A549 (cell line): ENCODE results near the gene CASP3. TPM values are rescaled to one million over a fixed set of nuclear protein-coding genes. Genes with fewer than 3 reads are reported as not detected.

Experiments used
- ATAC-seq, 2 experiments: fragments of 200-7000 bp in 1 of 2; fragments of >200 bp in 1 of 2; cut with Nextera tagmentation in 1 of 2; cut with Tn5 transposase in 1 of 2; 3 replicates each; pipeline versions ENCODE4 v1.8.0 to v1.9.1; 2018 to 2020; ENCODE audit warnings: mild to moderate bottlenecking in 1 of 2, moderate library complexity in 1 of 2
- CTCF ChIA-PET: fragments of 300-600 bp; sonication (Branson Sonifier 250); formaldehyde crosslinking; extraction: SDS; loops from one replicate; lab custom pipeline; 2021; ENCODE audit warnings: antibody characterized with exemption, inconsistent platforms; lab: Yijun Ruan, JAX
- POLR2A ChIA-PET: fragments of 350-600 bp; formaldehyde crosslinking; extraction: SDS; loops from one replicate; lab custom pipeline; 2021; ENCODE audit warnings: antibody characterized with exemption, inconsistent platforms; lab: Yijun Ruan, JAX
- DNase-seq, 2 experiments: peaks; one replicate each; pipeline versions ENCODE4 v3.0.0 to v3.0.0-alpha.2; 2011 to 2016; ENCODE audit warnings: low read depth in 1 of 2, low spot score in 1 of 2
- FAIRE-seq: peaks from 2 replicates; lab custom pipeline; 2011; peaks lifted over from hg19 to GRCh38; lab: Jason Lieb, UNC
- H3K27ac ChIP-seq, 2 experiments: fragments of >200 bp; sonication (Bioruptor Twin); formaldehyde crosslinking; 3 replicates each; pipeline ENCODE4 v1.5.1; 2016 to 2017
- H3K4me1 ChIP-seq: fragments of >200 bp; sonication (Bioruptor Twin); formaldehyde crosslinking; 3 replicates; pipeline ENCODE4 v1.6.1; 2016
- H3K4me2 ChIP-seq: fragments of >200 bp; sonication (Bioruptor Twin); formaldehyde crosslinking; 3 replicates; pipeline ENCODE4 v1.6.1; 2016
- H3K4me3 ChIP-seq: fragments of >200 bp; sonication (Bioruptor Twin); formaldehyde crosslinking; 3 replicates; pipeline ENCODE4 v1.5.1; 2016
- H3K9me3 ChIP-seq: fragments of >200 bp; sonication (Bioruptor Twin); formaldehyde crosslinking; 3 replicates; pipeline ENCODE4 v1.6.1; 2016
- BHLHE40 ChIP-seq: IDR thresholded peaks from 2 replicates; pipeline ENCODE4 v1.6.1; 2012; ENCODE audit warnings: low read depth, low read length, inconsistent platforms
- CBX8 ChIP-seq: fragments of 200-600 bp; sonication (generic); IDR thresholded peaks from 2 replicates; pipeline ENCODE4 v1.6.1; 2016
- CEBPB ChIP-seq, 2 experiments: fragments of >200 bp in 1 of 2; sonication (Bioruptor Twin) in 1 of 2; formaldehyde crosslinking in 1 of 2; IDR thresholded peaks; 2 replicates each; pipeline ENCODE4 v1.6.1; 2012 to 2016
- ESRRA ChIP-seq: fragments of 150-350 bp; IDR thresholded peaks from 2 replicates; pipeline ENCODE4 v1.6.1; 2014; ENCODE audit warnings: mild to moderate bottlenecking, low read length, borderline replicate concordance
- FOSL2 ChIP-seq, 2 experiments: fragments of 450-650 bp in 1 of 2; fragments of >200 bp in 1 of 2; sonication (Bioruptor Twin) in 1 of 2; formaldehyde crosslinking; IDR thresholded peaks; 2 replicates each; pipeline versions ENCODE4 v1.5.0 to v1.6.1; 2016 to 2020; ENCODE audit warnings: mild to moderate bottlenecking in 1 of 2, moderate library complexity in 1 of 2
- HOXA7 ChIP-seq: fragments of 250-450 bp; sonication (Bioruptor Pico); IDR thresholded peaks from 2 replicates; pipeline ENCODE4 v1.5.0; 2020; ENCODE audit warnings: mild to moderate bottlenecking, moderate library complexity
- HOXB13 ChIP-seq: fragments of 250-450 bp; sonication (Bioruptor Pico); IDR thresholded peaks from 2 replicates; pipeline ENCODE4 v1.5.0; 2020; ENCODE audit warnings: low read depth, mild to moderate bottlenecking, moderate library complexity
- JUNB ChIP-seq: fragments of >200 bp; sonication (Bioruptor Twin); formaldehyde crosslinking; IDR thresholded peaks from 2 replicates; pipeline ENCODE4 v1.6.1; 2016
- KDM1A ChIP-seq: fragments of 200-600 bp; sonication (generic); IDR thresholded peaks from 2 replicates; pipeline ENCODE4 v1.6.1; 2016; ENCODE audit warnings: low read depth, mild to moderate bottlenecking
- MAZ ChIP-seq: fragments of 150-350 bp; IDR thresholded peaks from 2 replicates; pipeline ENCODE4 v1.6.1; 2014; ENCODE audit warnings: antibody characterized with exemption, low read depth, low read length, borderline replicate concordance
- MYC ChIP-seq: IDR thresholded peaks from 2 replicates; pipeline ENCODE4 v1.6.1; 2012; ENCODE audit warnings: mild to moderate bottlenecking, inconsistent platforms, low read length, improper control_type of control experiment, borderline replicate concordance
- NFE2L2 ChIP-seq: fragments of 150-350 bp; conservative IDR thresholded peaks from 2 replicates; pipeline ENCODE4 v1.6.1; 2014; ENCODE audit warnings: low read length
- NPAS2 ChIP-seq: fragments of 250-450 bp; sonication (Bioruptor Pico); IDR thresholded peaks from 2 replicates; pipeline ENCODE4 v1.8.0; 2022; ENCODE audit warnings: mild to moderate bottlenecking, moderate library complexity, borderline replicate concordance
- RAD21 ChIP-seq, 2 experiments: fragments of >200 bp in 1 of 2; sonication (Bioruptor Twin) in 1 of 2; formaldehyde crosslinking in 1 of 2; IDR thresholded peaks in 1 of 2; conservative IDR thresholded peaks in 1 of 2; 2 replicates in 1 of 2; 3 replicates in 1 of 2; pipeline ENCODE4 v1.6.1; 2012 to 2018; ENCODE audit warnings: inconsistent platforms in 1 of 2
- RFX5 ChIP-seq: fragments of 450-650 bp; IDR thresholded peaks from 2 replicates; pipeline ENCODE4 v1.7.1; 2014; ENCODE audit warnings: antibody characterized with exemption, mild to moderate bottlenecking, moderate library complexity
- RNF2 ChIP-seq: fragments of 200-600 bp; sonication (generic); IDR thresholded peaks from 2 replicates; pipeline ENCODE4 v1.6.1; 2016; ENCODE audit warnings: low read depth, mild to moderate bottlenecking, antibody characterized with exemption, moderate library complexity, borderline replicate concordance
- TFCP2L1 ChIP-seq: fragments of 250-450 bp; sonication (Bioruptor Pico); IDR thresholded peaks from 2 replicates; pipeline ENCODE4 v1.5.0; 2021; ENCODE audit warnings: mild to moderate bottlenecking
- TP53 ChIP-seq: fragments of 250-450 bp; sonication (Bioruptor Pico); IDR thresholded peaks from 2 replicates; pipeline ENCODE4 v1.5.0; 2021; ENCODE audit warnings: mild to moderate bottlenecking, moderate library complexity
- ZFP36 ChIP-seq: fragments of 450-650 bp; IDR thresholded peaks from 2 replicates; pipeline ENCODE4 v1.6.1; 2014; ENCODE audit warnings: borderline replicate concordance; ENCODE audit not compliant: partially characterized antibody
- WGBS: methylation state at CpG from one replicate; pipeline ENCODE4 v1.1.6; 2017; ENCODE audit errors: missing lambda C conversion rate; 5-methylcytosine and 5-hydroxymethylcytosine counted together
- polyA plus RNA-seq, 4 experiments: library from polyadenylated mRNA; depleted of rRNA in 3 of 4; stranded (reverse); fragments of >200 nt; fragmentation: RNase III in 1 of 4; extraction: RNeasy Plus Mini Kit Qiagen cat#74134 plus additional on column Dnase treatment in 1 of 4; gene quantifications; 2 replicates in 3 of 4; 3 replicates in 1 of 4; pipeline ENCODE4 v1.2.3, GENCODE V29; 2011 to 2017
- TF ChIP-seq, protein P1 (sequence below): fragments of 450-650 bp; IDR thresholded peaks from 2 replicates; pipeline ENCODE4 v1.6.1; 2014; ENCODE audit warnings: antibody characterized with exemption
- TF ChIP-seq, protein P2 (sequence below): fragments of >200 bp; sonication (Bioruptor Twin); formaldehyde crosslinking; IDR thresholded peaks from 3 replicates; pipeline ENCODE4 v1.5.1; 2016
- TF ChIP-seq, protein P3 (sequence below): fragments of 250-450 bp; sonication (Bioruptor Pico); IDR thresholded peaks from 2 replicates; pipeline ENCODE4 v1.5.0; 2020; ENCODE audit warnings: low read depth, mild to moderate bottlenecking, moderate library complexity
- TF ChIP-seq, protein P4 (sequence below): fragments of >200 bp; sonication (Bioruptor Twin); formaldehyde crosslinking; IDR thresholded peaks from 3 replicates; pipeline ENCODE4 v1.6.1; 2016
- TF ChIP-seq, protein P5 (sequence below): fragments of 150-350 bp; IDR thresholded peaks from 2 replicates; pipeline ENCODE4 v1.6.1; 2014; ENCODE audit warnings: low read depth, mild to moderate bottlenecking, low read length
- TF ChIP-seq, protein P6 (sequence below): fragments of 250-450 bp; sonication (Bioruptor Pico); IDR thresholded peaks from 2 replicates; pipeline ENCODE4 v1.5.0; 2021; ENCODE audit warnings: mild to moderate bottlenecking, moderate library complexity, borderline replicate concordance

The CASP3 gene
- polyA plus RNA-seq, 2 of the 4 experiments (the other 2 are of a cell fraction) = 17.4 to 25.4 TPM

DNA sequence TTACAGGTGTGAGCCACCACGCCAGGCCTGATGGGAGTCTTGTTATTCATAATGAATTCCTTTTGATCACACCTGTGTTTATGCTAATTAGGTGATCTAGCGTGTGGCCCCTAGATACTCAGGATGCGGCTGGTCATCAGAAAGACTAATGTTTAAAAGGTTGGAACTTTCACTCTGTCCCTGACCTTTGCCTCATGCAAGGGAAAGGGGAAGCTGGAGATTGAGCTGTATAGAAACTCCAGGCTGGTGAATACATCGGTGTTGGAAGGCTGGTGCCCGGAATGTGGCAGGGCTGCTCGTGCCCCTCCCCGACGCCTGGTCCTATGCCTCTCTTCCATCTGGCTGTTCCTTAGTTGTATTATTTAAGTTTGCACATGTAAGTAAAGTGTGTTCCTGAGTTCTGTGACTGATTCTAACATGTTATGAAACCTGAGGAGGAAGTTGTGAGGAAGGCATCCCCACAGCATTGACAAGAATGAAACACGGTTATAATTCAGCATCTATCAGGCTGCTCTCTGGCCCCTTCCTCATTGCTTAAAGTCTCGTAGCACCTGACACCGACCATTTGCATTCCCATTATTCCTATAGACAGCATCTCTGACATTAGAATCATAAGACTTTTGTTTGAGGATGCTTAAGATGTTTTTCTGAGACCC is 28.9 kb downstream of the CASP3 start:
- DNase-seq (no peak), ATAC-seq (no peak), FAIRE-seq (no peak)
- Histone ChIP-seq H3K4me1 (no peaks in the 10 kb centered on the region), H3K4me2 (no peak overlapping the region), H3K4me3 (no peak overlapping the region), H3K27ac (no peak overlapping the region), H3K9me3 (no peaks in the 10 kb centered on the region)
- ChIA-PET POLR2A (no interaction called here), CTCF (no interaction called here)
- TF ChIP-seq RFX5 = no peak
- TF ChIP-seq TFCP2L1 (CRISPR knock-in tag) = no peak
- no peak for TF ChIP-seq CEBPB (IDR thresholded peaks at IDR 0.05)
- TF ChIP-seq, protein P1, sequence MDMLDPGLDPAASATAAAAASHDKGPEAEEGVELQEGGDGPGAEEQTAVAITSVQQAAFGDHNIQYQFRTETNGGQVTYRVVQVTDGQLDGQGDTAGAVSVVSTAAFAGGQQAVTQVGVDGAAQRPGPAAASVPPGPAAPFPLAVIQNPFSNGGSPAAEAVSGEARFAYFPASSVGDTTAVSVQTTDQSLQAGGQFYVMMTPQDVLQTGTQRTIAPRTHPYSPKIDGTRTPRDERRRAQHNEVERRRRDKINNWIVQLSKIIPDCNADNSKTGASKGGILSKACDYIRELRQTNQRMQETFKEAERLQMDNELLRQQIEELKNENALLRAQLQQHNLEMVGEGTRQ = no peak
- TF ChIP-seq RAD21 (conservative IDR thresholded peaks at IDR 0.05 in 1 of 2, IDR thresholded peaks at IDR 0.05 in 1 of 2) = no peak
- TF ChIP-seq, protein P2, sequence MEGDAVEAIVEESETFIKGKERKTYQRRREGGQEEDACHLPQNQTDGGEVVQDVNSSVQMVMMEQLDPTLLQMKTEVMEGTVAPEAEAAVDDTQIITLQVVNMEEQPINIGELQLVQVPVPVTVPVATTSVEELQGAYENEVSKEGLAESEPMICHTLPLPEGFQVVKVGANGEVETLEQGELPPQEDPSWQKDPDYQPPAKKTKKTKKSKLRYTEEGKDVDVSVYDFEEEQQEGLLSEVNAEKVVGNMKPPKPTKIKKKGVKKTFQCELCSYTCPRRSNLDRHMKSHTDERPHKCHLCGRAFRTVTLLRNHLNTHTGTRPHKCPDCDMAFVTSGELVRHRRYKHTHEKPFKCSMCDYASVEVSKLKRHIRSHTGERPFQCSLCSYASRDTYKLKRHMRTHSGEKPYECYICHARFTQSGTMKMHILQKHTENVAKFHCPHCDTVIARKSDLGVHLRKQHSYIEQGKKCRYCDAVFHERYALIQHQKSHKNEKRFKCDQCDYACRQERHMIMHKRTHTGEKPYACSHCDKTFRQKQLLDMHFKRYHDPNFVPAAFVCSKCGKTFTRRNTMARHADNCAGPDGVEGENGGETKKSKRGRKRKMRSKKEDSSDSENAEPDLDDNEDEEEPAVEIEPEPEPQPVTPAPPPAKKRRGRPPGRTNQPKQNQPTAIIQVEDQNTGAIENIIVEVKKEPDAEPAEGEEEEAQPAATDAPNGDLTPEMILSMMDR = no peak
- TF ChIP-seq JUNB = no peak
- no peak for TF ChIP-seq RNF2
- TF ChIP-seq NPAS2 = no peak
- no peak for TF ChIP-seq KDM1A
- TF ChIP-seq HOXB13 (CRISPR knock-in tag) = no peak
- TF ChIP-seq, protein P3, sequence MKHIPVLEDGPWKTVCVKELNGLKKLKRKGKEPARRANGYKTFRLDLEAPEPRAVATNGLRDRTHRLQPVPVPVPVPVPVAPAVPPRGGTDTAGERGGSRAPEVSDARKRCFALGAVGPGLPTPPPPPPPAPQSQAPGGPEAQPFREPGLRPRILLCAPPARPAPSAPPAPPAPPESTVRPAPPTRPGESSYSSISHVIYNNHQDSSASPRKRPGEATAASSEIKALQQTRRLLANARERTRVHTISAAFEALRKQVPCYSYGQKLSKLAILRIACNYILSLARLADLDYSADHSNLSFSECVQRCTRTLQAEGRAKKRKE (CRISPR knock-in tag) = no peak
- TF ChIP-seq NFE2L2 = no peak
- no peak for TF ChIP-seq BHLHE40
- 85% methylated on average over 11 of the region's 11 CpGs for WGBS

DNA sequence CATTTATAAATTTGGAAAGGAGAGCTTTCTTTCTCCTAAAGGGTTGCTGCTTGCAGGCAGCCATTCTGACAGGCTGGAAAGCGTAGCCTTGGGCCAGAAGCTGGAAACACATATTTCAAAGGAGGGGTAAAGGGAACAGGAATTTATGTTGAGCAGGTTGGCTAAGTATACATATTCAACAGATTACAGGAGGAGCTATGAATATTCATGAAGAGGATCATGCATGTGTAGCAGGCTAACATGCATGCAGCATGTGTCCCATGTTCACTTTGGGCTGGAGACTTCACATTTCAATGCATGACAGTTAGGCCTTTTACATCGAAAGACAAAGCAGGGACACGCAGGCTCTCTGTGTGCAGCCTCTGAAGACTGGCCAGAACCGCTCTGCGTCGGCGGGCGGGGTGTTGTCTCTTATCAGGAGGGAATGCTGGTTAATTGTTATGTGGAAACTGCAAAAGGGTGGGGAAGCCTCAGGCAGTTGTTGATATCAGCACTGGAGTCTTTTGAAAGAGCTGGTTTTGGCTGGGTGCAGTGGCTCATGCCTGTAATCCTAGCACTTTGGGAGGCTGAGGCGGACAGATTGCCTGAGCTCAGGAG is 31.5 kb downstream of the CASP3 start:
- Histone ChIP-seq H3K9me3 (no peaks in the 10 kb centered on the region), H3K4me2 (no peak overlapping the region), H3K4me3 (no peak overlapping the region), H3K27ac (no peak overlapping the region), H3K4me1 (no peaks in the 10 kb centered on the region)
- no peak for DNase-seq
- 85% methylated on average over 9 of the region's 9 CpGs for WGBS
- no peak for ATAC-seq
- FAIRE-seq = no peak
- ChIA-PET POLR2A (no interaction called here), CTCF (no interaction called here)
- TF ChIP-seq RAD21 (conservative IDR thresholded peaks at IDR 0.05 in 1 of 2, IDR thresholded peaks at IDR 0.05 in 1 of 2) (no peak), JUNB (no peak), FOSL2 (IDR thresholded peaks at IDR 0.05) (no peak), FOSL2 (CRISPR knock-in tag; IDR thresholded peaks at IDR 0.05) (no peak), HOXA7 (CRISPR knock-in tag) (no peak), CBX8 (no peak), MYC (no peak), ESRRA (no peak), ZFP36 (no peak), MAZ (no peak), TP53 (CRISPR knock-in tag) (no peak)
- TF ChIP-seq, protein P2 = no peak
- TF ChIP-seq, protein P4, sequence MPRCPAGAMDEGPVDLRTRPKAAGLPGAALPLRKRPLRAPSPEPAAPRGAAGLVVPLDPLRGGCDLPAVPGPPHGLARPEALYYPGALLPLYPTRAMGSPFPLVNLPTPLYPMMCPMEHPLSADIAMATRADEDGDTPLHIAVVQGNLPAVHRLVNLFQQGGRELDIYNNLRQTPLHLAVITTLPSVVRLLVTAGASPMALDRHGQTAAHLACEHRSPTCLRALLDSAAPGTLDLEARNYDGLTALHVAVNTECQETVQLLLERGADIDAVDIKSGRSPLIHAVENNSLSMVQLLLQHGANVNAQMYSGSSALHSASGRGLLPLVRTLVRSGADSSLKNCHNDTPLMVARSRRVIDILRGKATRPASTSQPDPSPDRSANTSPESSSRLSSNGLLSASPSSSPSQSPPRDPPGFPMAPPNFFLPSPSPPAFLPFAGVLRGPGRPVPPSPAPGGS = no peak
- TF ChIP-seq, protein P5, sequence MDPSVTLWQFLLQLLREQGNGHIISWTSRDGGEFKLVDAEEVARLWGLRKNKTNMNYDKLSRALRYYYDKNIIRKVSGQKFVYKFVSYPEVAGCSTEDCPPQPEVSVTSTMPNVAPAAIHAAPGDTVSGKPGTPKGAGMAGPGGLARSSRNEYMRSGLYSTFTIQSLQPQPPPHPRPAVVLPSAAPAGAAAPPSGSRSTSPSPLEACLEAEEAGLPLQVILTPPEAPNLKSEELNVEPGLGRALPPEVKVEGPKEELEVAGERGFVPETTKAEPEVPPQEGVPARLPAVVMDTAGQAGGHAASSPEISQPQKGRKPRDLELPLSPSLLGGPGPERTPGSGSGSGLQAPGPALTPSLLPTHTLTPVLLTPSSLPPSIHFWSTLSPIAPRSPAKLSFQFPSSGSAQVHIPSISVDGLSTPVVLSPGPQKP = no peak
- TF ChIP-seq, protein P6, sequence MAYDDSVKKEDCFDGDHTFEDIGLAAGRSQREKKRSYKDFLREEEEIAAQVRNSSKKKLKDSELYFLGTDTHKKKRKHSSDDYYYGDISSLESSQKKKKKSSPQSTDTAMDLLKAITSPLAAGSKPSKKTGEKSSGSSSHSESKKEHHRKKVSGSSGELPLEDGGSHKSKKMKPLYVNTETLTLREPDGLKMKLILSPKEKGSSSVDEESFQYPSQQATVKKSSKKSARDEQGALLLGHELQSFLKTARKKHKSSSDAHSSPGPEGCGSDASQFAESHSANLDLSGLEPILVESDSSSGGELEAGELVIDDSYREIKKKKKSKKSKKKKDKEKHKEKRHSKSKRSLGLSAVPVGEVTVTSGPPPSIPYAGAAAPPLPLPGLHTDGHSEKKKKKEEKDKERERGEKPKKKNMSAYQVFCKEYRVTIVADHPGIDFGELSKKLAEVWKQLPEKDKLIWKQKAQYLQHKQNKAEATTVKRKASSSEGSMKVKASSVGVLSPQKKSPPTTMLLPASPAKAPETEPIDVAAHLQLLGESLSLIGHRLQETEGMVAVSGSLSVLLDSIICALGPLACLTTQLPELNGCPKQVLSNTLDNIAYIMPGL (CRISPR knock-in tag) = no peak
